GM19351 (cell line): ENCODE measurements around the gene RIPOR1.
A peak's percentile ranks its signal among the peaks of the same experiment; 100 is the strongest.

Experiments used
- ATAC-seq: cut with Tn5 transposase; IDR thresholded peaks from one replicate; pipeline ENCODE4 v1.9.1; 2021; ENCODE audit warnings: mild to moderate bottlenecking, moderate library complexity; ENCODE audit not compliant: unreplicated experiment

RIPOR1 gene

GRCh38 chr16:67537636-67538591, 9.3 kb downstream of the RIPOR1 start:
- no peak for ATAC-seq

GRCh38 chr16:67538666-67539101, 10.1 kb downstream of the RIPOR1 start:
- ATAC-seq, result no peak

- no peak for ATAC-seq
Observed at GRCh38 chr16:67539271-67539670, 10.6 kb downstream of the RIPOR1 start.

- ATAC-seq, result no peak
Observed at GRCh38 chr16:67539691-67540635, 11.3 kb downstream of the RIPOR1 start.

GRCh38 chr16:67540756-67541155, 12.1 kb downstream of the RIPOR1 start:
- ATAC-seq, result no peak

- ATAC-seq, result no peak
Observed at GRCh38 chr16:67541391-67542263, 13.0 kb downstream of the RIPOR1 start.

GRCh38 chr16:67542464-67542863, 13.8 kb downstream of the RIPOR1 start:
- ATAC-seq, result peak; percentile 58

- ATAC-seq, result no peak
Observed at GRCh38 chr16:67543036-67543435, 14.4 kb downstream of the RIPOR1 start.

GRCh38 chr16:67543582-67543981, 15.0 kb downstream of the RIPOR1 start:
- ATAC-seq, result no peak

- no peak for ATAC-seq
Observed at GRCh38 chr16:67544329-67544841, 15.8 kb downstream of the RIPOR1 start.

- no peak for ATAC-seq
Observed at GRCh38 chr16:67544844-67545664, 16.4 kb downstream of the RIPOR1 start.

GRCh38 chr16:67545665-67546024, 17.0 kb downstream of the RIPOR1 start:
- ATAC-seq, result no peak

- no peak for ATAC-seq
Observed at GRCh38 chr16:67546091-67546501, 17.5 kb downstream of the RIPOR1 start.

GRCh38 chr16:67546761-67547422, 18.3 kb downstream of the RIPOR1 start:
- no peak for ATAC-seq

GRCh38 chr16:67547423-67548264, 19.0 kb downstream of the RIPOR1 start:
- ATAC-seq, result peak; percentile 41

- ATAC-seq, result peak; percentile 40
Observed at GRCh38 chr16:67548265-67549126, 19.9 kb downstream of the RIPOR1 start.

- no peak for ATAC-seq
Observed at GRCh38 chr16:67549240-67549639, 20.6 kb downstream of the RIPOR1 start.
